ENCODE measurements around the gene COL21A1. TPM values are rescaled to one million over a fixed set of nuclear protein-coding genes. Genes with fewer than 3 reads are reported as not detected.

The COL21A1 gene
- total RNA-seq, 1 experiment from 2014 or later, result 1.8 TPM

DNA sequence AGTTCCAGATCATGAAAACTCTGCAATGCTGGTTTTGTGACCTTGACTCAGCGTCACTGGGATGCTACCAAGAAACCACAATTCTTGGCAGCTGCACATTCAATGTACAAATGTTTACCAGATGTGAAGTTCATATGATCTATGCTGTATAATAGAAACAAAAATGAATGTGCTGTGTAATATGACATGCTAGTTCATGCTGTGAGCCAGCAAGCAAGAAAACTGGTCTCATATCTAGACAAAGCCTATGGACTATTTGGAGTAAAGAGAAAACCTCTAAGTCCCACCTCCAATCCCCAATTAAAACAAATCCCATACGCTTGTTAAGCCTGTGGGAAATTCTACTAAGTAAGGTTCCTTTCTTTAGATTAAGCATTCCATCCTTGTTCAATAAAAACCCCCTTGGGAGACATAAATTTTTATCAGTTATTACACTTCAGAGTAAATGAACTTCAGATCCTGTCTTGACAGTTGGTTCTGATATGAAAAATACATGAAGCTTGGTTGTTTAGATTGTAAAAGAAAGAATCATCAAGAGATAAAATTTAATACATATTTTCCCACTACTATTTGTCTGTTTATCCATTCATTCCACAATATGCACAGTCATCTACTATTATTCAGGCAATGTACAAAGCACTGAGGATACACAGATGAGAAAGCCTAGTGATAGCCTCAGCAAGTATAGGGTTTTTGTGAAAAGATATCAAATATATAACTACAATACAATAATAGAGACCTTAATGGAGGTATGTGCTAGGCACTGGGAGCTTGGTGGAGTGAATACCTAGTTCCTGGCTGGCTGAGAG is 20.1 kb downstream of the COL21A1 start:
- Histone ChIP-seq H3K9me3 (ENCODE audit: control insufficient read depth, low read depth, low read length) (no peaks in the 10 kb centered on the region), H3K79me2 (ENCODE audit: insufficient read depth, low read length) (no peaks in the 10 kb centered on the region), H3K27ac (ENCODE audit: insufficient read length, low read depth, low read length) (no peak overlapping the region), H2BK20ac (ENCODE audit: low read depth, low read length, poor library complexity, severe bottlenecking) (no peak overlapping the region), H4K8ac (replicated peaks; ENCODE audit: insufficient read length, low read depth, low read length) (no peak overlapping the region), H3K79me1 (ENCODE audit: insufficient read depth, low read depth, low read length, poor library complexity, severe bottlenecking) (no peaks in the 10 kb centered on the region), H4K5ac (ENCODE audit: insufficient read length, low read depth, low read length) (no peak overlapping the region), H3K18ac (ENCODE audit: insufficient read length, low read depth, low read length) (no peak overlapping the region), H3K4ac (ENCODE audit: low read depth, low read length) (no peak overlapping the region), H3K23me2 (ENCODE audit: insufficient read length, low read depth, low read length, poor library complexity, severe bottlenecking) (no peaks in the 10 kb centered on the region), H2AFZ (ENCODE audit: low read length) (no peak overlapping the region), H3K14ac (ENCODE audit: insufficient read depth, low read length) (no peak overlapping the region), H3K27me3 (ENCODE audit: insufficient read depth, low read length) (no peaks in the 10 kb centered on the region), H2BK5ac (ENCODE audit: insufficient read length, low read length) (no peak overlapping the region), H4K20me1 (ENCODE audit: control insufficient read depth, insufficient read depth, insufficient read length) (no peaks in the 10 kb centered on the region), H3K23ac (ENCODE audit: insufficient read length, low read depth, low read length) (no peak overlapping the region), H3T11ph (ENCODE audit: low read length) (no peak overlapping the region), H4K91ac (ENCODE audit: insufficient read length, low read depth, low read length) (no peak overlapping the region), H3K9ac (ENCODE audit: extremely low read depth, insufficient read length, low read length) (no peak overlapping the region), H3K56ac (ENCODE audit: insufficient read length, low read depth, low read length) (no peak overlapping the region), H2BK120ac (ENCODE audit: low read depth, low read length, poor library complexity, severe bottlenecking) (no peak overlapping the region), H3K4me2 (ENCODE audit: insufficient read depth, insufficient read length, low read length) (no peak overlapping the region), H2AK5ac (ENCODE audit: insufficient read length, low read length) (no peak overlapping the region), H2BK12ac (ENCODE audit: insufficient read length, low read depth, low read length) (no peak overlapping the region), H3K4me1 (ENCODE audit: insufficient read depth, low read length) (no peaks in the 10 kb centered on the region), H2BK15ac (ENCODE audit: low read depth, low read length) (no peak overlapping the region)
- H3K4me3 Mint-ChIP-seq, result no peak overlapping the region
- no peaks in the 10 kb centered on the region for H3K4me1 Mint-ChIP-seq
- H3K36me3 Mint-ChIP-seq (ENCODE audit: insufficient read depth in 1 of 3, low read depth in 3 of 3), result no peaks in the 10 kb centered on the region
- no peaks in the 10 kb centered on the region for H3K27me3 Mint-ChIP-seq (ENCODE audit: low read depth)
- no peaks in the 10 kb centered on the region for H3K9me3 Mint-ChIP-seq
- DNase-seq, result no peak
- TF ChIP-seq, protein P1, sequence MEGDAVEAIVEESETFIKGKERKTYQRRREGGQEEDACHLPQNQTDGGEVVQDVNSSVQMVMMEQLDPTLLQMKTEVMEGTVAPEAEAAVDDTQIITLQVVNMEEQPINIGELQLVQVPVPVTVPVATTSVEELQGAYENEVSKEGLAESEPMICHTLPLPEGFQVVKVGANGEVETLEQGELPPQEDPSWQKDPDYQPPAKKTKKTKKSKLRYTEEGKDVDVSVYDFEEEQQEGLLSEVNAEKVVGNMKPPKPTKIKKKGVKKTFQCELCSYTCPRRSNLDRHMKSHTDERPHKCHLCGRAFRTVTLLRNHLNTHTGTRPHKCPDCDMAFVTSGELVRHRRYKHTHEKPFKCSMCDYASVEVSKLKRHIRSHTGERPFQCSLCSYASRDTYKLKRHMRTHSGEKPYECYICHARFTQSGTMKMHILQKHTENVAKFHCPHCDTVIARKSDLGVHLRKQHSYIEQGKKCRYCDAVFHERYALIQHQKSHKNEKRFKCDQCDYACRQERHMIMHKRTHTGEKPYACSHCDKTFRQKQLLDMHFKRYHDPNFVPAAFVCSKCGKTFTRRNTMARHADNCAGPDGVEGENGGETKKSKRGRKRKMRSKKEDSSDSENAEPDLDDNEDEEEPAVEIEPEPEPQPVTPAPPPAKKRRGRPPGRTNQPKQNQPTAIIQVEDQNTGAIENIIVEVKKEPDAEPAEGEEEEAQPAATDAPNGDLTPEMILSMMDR (conservative IDR thresholded peaks at IDR 0.05), result no peak
- WGBS (ENCODE audit: extremely low coverage, insufficient read length, low lambda C conversion rate), result no CpG with 5 or more reads among the region's 2 CpGs
- H3K27ac Mint-ChIP-seq, result no peak overlapping the region
